ENCODE measurements around the gene ATG101. TPM values are rescaled to one million over a fixed set of nuclear protein-coding genes. Genes with fewer than 3 reads are reported as not detected.

ATG101 gene
- total RNA-seq, 1 experiment from 2014 or later: 64.9 TPM

DNA sequence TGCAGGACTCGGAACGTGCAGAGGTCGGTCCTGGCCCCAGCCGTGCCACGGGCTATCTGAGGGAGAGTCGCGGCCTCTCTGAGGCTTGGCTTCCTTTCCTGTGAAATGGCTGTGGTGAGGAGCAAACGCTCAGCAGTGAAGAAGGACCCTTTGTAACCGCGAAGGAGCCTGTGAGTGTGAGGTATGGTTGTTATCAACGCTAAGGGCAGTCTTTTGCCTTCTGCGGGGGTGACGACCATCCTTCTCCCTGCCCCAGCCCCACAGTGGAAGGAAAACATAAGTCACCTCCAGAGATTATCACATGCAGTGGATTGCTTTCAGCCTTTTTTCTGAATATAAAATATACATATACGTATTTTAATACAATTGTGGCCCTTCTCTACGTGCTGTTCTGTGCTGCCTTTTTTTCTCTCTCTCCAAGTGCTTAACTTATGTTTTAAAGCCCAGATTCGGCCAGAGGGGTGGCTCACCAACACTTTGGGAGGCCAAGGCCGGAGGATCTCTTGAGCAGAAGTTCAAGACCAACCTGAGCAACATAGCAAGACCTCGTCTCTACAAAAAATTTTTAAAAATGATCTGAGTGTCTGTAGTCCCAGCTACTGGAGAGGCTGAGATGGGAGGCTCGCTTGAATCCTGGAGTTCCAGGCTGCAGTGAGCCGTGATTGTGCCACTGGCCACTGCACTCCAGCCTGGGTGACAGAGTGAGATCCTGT is 45.6 kb upstream of the ATG101 start:
- in situ Hi-C loops (cut with HindIII; ENCODE audit: low pct_unique_long_range_greater_than_20kb, low sequenced_read_pairs): no loop called here
- Histone ChIP-seq H3K36me3 (ENCODE audit: control insufficient read depth, insufficient read depth, low read length) (no peaks in the 10 kb centered on the region), H3K4me3 (ENCODE audit: low read depth in 2 of 2, low read length in 2 of 2) (peak overlapping the region; percentile 52 to 73), H3K27me3 (ENCODE audit: control insufficient read depth, insufficient read depth, low read length) (no peaks in the 10 kb centered on the region), H3K27ac (ENCODE audit: low read length) (peak overlapping the region; percentile 57), H3K4me1 (ENCODE audit: control insufficient read depth, insufficient read depth, low read length) (peaks cover 6% of the 10 kb centered on the region), H3K9me3 (ENCODE audit: control insufficient read depth, insufficient read depth, low read depth, low read length) (no peaks in the 10 kb centered on the region)
- POLR2A ChIA-PET: interaction anchor here (0.6 kb wide), 1 partner anchor 29 kb away, joined by 9 read pairs; no protein-coding TSS in a partner anchor
- no peak for DNase-seq (ENCODE audit: low read depth, low spot score)
- intact Hi-C loops (cut with micrococcal nuclease; ENCODE audit: unreplicated experiment): no loop called here
- peak; percentile 6 for ATAC-seq
- TF ChIP-seq, protein P1, sequence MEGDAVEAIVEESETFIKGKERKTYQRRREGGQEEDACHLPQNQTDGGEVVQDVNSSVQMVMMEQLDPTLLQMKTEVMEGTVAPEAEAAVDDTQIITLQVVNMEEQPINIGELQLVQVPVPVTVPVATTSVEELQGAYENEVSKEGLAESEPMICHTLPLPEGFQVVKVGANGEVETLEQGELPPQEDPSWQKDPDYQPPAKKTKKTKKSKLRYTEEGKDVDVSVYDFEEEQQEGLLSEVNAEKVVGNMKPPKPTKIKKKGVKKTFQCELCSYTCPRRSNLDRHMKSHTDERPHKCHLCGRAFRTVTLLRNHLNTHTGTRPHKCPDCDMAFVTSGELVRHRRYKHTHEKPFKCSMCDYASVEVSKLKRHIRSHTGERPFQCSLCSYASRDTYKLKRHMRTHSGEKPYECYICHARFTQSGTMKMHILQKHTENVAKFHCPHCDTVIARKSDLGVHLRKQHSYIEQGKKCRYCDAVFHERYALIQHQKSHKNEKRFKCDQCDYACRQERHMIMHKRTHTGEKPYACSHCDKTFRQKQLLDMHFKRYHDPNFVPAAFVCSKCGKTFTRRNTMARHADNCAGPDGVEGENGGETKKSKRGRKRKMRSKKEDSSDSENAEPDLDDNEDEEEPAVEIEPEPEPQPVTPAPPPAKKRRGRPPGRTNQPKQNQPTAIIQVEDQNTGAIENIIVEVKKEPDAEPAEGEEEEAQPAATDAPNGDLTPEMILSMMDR (IDR thresholded peaks at IDR 0.05): no peak; the same call in none of the 2 replicates
- TF ChIP-seq TCF7L2 (IDR thresholded peaks at IDR 0.05; ENCODE audit: low read depth, low read length): no peak
- TF ChIP-seq, protein P2, sequence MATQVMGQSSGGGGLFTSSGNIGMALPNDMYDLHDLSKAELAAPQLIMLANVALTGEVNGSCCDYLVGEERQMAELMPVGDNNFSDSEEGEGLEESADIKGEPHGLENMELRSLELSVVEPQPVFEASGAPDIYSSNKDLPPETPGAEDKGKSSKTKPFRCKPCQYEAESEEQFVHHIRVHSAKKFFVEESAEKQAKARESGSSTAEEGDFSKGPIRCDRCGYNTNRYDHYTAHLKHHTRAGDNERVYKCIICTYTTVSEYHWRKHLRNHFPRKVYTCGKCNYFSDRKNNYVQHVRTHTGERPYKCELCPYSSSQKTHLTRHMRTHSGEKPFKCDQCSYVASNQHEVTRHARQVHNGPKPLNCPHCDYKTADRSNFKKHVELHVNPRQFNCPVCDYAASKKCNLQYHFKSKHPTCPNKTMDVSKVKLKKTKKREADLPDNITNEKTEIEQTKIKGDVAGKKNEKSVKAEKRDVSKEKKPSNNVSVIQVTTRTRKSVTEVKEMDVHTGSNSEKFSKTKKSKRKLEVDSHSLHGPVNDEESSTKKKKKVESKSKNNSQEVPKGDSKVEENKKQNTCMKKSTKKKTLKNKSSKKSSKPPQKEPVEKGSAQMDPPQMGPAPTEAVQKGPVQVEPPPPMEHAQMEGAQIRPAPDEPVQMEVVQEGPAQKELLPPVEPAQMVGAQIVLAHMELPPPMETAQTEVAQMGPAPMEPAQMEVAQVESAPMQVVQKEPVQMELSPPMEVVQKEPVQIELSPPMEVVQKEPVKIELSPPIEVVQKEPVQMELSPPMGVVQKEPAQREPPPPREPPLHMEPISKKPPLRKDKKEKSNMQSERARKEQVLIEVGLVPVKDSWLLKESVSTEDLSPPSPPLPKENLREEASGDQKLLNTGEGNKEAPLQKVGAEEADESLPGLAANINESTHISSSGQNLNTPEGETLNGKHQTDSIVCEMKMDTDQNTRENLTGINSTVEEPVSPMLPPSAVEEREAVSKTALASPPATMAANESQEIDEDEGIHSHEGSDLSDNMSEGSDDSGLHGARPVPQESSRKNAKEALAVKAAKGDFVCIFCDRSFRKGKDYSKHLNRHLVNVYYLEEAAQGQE (IDR thresholded peaks at IDR 0.05; ENCODE audit: insufficient read depth in 1 of 2, low read depth in 2 of 2, low read length in 1 of 2): no peak
- no peak for TF ChIP-seq POLR2AphosphoS5 (IDR thresholded peaks at IDR 0.05; ENCODE audit: low read depth, low read length)
- no peak for TF ChIP-seq SIN3A (IDR thresholded peaks at IDR 0.05; ENCODE audit: borderline replicate concordance, insufficient read depth, low read depth, low read length)
- BruUV-seq (replicated peaks): no TSS peak
- CTCF ChIA-PET: interaction anchor here (0.6 to 5.8 kb wide), 9 partner anchors 8 to 210 kb away, joined by 3 to 62 read pairs (median 5); no protein-coding TSS in a partner anchor

DNA sequence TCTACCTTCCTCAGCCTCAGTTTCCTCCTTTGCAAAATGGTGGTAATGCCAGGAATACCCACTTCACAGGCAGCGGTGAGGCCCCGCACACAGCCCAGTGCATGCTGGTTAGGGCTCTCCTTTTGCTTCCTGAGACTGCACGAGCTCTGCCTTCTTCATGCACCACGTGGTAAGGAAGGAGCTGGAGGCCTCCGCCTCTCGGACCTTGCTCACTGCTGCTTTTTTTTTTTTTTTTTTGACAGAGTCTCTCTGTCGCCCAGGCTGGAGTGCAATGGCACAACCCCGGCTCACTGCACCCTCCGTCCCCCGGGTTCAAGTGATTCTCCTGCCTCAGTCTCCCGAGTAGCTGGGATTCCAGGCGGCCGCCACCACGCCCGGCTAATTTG is 44.9 kb upstream of the ATG101 start:
- no peak for TF ChIP-seq POLR2AphosphoS5 (IDR thresholded peaks at IDR 0.05; ENCODE audit: low read depth, low read length)
- TF ChIP-seq, protein P1 (IDR thresholded peaks at IDR 0.05): no peak
- TF ChIP-seq, protein P2 (IDR thresholded peaks at IDR 0.05; ENCODE audit: insufficient read depth in 1 of 2, low read depth in 2 of 2, low read length in 1 of 2): no peak
- no peak for TF ChIP-seq TCF7L2 (IDR thresholded peaks at IDR 0.05; ENCODE audit: low read depth, low read length)
- TF ChIP-seq SIN3A (IDR thresholded peaks at IDR 0.05; ENCODE audit: borderline replicate concordance, insufficient read depth, low read depth, low read length): no peak
- peaks cover 6% of the 10 kb centered on the region for H3K4me1 ChIP-seq (ENCODE audit: control insufficient read depth, insufficient read depth, low read length)
- ChIA-PET POLR2A (interaction anchor here (0.6 kb wide), 1 partner anchor 29 kb away, joined by 9 read pairs; no protein-coding TSS in a partner anchor), CTCF (interaction anchor here (0.6 to 3.0 kb wide), 25 partner anchors 8 to 886 kb away, joined by 3 to 47 read pairs (median 5); partner anchors contain the start of gene NR4A1)
- no peaks in the 10 kb centered on the region for H3K9me3 ChIP-seq (ENCODE audit: control insufficient read depth, insufficient read depth, low read depth, low read length)
- no peak overlapping the region for H3K27ac ChIP-seq (ENCODE audit: low read length)
- H3K4me3 ChIP-seq (ENCODE audit: low read depth in 2 of 2, low read length in 2 of 2): no peak overlapping the region
- intact Hi-C loops (cut with micrococcal nuclease; ENCODE audit: unreplicated experiment) (loop anchor here (1.0 to 5.0 kb wide), 2 partner anchors 58 to 97 kb away; no protein-coding TSS in a partner anchor), in situ Hi-C loops (cut with HindIII; ENCODE audit: low pct_unique_long_range_greater_than_20kb, low sequenced_read_pairs) (no loop called here)
- ATAC-seq (no peak), DNase-seq (ENCODE audit: low read depth, low spot score) (no peak)
- H3K36me3 ChIP-seq (ENCODE audit: control insufficient read depth, insufficient read depth, low read length): no peaks in the 10 kb centered on the region
- no TSS peak for BruUV-seq (replicated peaks)
- no peaks in the 10 kb centered on the region for H3K27me3 ChIP-seq (ENCODE audit: control insufficient read depth, insufficient read depth, low read length)
